Measurements from ENCODE around the gene STK39.

Gene STK39

GRCh38 chr2:168181825-168182224 lies 65.6 kb downstream of the STK39 start:
- no peak for DNase-seq

GRCh38 chr2:168180914-168181313 lies 66.5 kb downstream of the STK39 start:
- DNase-seq, result no peak

GRCh38 chr2:168180483-168180882 lies 66.9 kb downstream of the STK39 start:
- no peak for DNase-seq

DNA sequence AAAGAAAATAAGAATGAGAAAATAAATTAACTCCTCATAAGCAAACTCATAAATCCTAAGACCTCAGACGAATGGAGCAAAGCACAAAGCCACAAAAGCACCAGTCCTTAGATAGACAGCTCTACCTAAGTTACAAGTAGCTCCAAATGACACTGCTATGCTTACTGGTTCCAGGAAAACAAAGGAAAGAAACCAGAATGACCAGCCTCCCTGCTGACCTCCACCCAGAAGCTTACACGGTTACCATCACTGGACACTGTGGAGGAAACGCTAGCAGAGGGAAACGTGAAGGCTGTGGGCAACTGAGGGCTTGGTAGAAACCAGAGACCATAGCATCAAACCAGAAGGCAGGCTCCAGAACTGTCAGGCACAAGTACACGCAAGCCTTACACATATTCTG lies 67.8 kb downstream of the STK39 start:
- no peak for DNase-seq

- no peak for DNase-seq
Observed at GRCh38 chr2:168178520-168179324, 68.7 kb downstream of the STK39 start.

DNA sequence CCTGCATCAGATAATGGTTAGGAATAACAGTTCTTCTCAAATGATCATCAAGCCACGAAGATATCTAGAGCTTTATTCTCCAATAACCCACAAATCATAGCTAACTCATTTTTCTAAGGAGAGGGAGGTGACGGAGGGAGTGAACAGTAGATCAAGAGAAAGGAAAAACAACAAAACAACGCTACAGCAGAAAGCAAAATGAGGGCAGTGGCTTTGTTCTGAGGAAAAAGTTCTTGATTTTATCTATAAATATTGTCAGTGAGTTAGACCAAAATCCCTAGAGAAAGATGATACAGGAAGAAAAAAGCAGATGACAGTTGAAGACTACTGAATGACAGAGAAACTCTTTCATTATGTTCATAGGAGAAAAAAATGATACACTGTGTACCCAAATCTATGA lies 71.0 kb downstream of the STK39 start:
- no peak for DNase-seq

GRCh38 chr2:168175469-168175868 lies 71.9 kb downstream of the STK39 start:
- DNase-seq, result no peak

DNA sequence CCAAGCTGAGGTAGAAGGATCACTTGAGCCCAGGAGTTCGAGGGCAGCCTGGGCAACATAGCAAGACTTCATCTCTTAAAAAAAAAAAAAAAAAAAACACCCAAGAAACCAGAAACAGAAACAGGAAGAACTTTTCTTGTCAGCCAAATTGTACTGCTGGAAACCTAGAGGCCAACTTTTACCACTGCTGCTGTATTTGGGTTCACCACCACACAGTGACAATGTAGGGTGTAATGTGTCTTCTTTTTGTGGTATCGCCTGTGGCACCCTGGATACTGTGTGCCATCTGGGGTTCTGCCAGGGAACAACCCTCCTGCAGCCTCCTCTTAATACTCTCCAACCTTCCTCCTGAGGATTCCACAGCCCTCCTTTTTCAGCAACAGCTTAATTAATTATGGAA lies 72.6 kb downstream of the STK39 start:
- DNase-seq, result no peak

DNA sequence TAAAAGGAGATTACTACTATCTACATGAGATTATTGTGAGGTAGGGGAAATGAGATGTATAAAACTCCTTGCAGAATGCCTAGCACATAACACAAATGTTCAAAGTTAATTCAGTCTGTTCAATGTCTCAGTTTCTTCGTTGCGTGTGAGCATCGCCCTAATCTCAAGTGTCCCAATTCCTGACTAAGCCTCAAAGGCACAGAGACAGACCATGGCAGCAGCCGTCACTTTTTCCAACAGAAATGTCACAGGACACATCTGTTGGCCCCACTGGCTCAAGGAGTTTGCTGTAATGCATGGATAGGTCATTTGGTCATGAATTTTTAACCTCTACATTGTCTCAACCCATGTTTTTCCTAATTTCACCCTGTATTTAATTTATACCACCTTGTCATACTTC lies 75.3 kb downstream of the STK39 start:
- no peak for DNase-seq

DNA sequence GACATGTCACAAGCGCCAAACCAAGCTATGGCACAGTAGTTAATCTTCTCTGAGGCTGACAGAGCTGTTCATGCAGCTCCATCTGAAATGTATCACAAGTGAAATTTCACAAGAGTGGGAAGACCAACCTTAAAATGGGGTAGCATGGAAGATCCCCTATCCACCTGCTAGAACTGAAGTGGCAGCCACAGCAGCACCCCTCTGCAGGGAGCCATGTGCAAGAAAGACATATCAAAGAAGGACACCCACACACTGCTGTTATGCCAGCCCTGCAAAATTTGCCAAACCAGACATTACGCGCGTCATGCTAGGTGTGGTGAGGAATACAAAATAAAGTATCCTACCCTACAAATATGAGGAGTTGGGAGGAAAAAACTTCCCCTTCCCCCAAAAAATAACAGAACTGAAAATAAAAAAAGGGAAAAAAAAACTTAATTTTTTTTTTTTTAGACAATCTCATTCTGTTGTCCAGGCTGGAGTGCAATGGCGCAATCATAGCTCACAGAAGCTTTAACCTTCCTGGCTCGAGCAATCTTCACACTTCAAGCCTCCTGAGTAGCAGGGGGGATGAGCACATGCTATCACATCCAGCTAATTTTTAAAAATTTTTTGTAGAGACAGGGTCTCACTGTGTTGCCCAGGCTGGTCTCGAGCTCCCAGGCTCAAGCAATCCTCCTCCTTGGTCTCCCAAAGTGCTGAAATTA lies 76.2 kb downstream of the STK39 start:
- no peak for DNase-seq

DNA sequence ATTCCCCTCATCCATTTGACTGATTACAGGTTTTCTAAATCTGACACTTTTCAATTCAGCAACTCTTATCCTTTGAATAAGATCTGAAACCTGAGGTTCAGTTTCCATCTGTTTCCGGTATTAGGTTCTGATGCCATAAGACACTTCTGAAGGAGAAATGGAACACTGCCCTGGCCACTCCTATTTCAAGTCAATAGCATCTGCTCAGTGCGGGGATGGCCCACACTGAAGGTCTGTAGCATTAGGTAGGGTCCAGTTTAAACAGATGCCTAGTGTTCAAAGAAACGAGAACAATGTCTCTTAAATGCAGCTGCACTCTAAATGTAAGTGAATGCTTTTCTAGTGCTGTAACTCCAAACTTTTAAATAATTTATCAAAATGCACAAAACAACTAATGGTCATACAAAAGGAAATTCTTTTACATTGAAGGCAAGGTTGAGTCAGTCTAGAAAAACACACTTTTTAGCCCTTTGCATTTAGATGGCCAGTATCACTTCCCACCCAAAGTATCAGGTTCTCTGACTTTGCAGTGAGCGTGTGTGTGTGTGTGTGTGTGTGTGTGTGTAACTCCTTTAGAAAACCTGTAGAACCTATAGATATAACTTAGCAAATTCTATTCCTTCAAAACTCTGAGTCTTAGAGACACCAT lies 78.2 kb downstream of the STK39 start:
- DNase-seq, result no peak

DNA sequence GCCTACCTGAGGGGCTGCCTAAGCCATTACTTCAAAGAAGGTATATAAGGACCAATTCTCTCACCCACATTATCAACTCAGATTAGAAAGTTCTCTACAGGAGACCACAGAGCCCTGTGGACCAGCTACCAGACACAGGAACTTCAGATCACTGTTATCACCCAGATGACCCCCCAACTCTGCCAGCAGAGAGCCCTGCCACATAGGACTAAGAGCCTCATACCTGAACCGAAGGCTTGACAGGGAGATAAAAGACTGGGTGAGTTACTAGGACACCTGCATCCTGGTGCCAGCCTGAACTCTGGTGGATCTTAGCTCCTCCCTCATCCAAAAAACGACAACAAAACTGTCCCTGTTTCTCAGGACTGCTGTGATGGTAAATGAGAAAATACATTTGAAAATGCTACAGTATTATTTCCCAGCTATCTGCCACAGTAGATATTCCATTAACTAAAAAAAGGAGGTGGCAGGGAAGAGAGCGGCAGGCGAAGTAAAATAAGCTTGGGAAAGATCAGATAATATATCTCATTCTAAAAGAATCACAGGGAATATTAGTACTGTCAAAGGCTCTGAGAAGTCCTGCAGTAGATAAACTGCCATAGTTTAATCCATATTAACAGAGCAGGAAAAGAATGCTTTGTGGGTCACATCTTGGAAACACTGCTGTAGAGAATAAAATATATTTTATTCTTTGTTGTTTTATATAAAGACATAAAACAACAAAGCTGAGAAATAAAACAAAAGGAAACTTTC lies 79.7 kb downstream of the STK39 start:
- DNase-seq, result no peak

DNA sequence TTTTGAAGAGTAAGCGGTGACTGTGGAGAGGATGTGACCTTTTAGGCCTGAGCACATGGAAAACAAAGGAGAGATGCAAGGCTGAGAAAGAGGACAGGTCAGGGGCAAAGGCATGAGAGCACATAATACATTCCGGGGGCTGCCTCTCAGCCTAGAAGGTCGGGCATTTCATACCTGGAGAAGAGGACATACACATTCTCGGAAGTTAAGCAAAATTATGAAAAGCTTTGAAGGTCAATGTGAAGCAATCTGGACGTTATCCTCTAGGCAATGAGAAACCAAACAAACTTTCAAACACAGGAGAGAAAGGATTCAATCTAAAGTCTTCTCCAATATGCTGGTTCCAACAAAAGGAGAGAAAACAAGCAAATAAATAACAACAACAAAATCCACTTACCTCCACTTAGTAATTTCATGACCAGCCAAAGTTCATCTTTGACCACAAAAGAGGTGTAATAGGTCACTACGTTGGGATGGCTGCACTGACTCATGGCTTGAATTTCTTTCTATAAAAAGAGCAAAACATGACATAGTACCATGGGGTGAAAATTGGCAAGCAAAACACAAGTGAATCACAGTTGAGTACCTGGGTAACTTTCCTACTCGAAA lies 80.4 kb downstream of the STK39 start:
- no peak for DNase-seq

DNA sequence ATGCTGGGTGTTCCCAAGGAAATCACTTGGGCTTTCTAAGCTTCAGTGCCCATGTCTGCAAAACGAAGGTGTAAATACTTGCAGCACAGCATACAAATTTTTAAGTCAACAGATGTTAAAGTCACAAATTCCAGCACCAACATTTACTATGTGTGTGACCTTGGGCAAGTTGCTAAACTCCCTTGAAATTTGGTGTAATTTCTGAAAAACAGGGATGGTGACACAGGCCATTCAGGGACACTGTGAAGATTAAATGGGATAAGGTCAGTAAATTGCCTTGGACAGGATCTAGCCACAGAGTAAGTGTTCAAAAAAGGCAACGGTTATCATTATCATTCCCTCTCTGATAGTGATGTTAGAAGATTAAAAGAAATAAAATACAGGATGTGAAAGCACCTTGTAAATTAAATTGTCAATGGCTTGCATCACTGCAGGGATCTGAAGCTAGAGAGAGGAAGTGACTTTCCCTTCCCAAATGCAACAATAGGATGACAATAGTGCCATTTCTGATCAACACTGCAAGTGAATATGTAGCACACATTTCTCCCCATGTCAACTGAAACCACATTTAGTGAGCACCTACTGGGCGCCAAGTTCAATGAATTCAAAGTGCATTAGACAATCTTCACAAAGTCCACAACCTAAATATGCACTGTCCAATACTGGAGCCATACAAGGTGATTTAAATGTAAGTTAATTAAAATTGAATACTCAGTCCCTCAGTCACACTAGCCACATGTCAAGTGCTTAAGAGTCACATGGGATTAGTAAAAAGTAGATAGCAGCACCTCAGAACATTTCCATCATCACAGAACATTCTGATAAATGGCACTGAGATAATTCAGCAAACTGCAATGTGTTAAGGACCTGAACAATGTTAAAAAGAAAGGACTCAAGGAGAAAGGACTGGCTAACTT lies 81.2 kb downstream of the STK39 start:
- DNase-seq, result no peak

GRCh38 chr2:168165397-168165796 lies 82.0 kb downstream of the STK39 start:
- DNase-seq, result no peak

- no peak for DNase-seq
Observed at GRCh38 chr2:168160897-168161296, 86.5 kb downstream of the STK39 start.

- no peak for DNase-seq
Observed at GRCh38 chr2:168159754-168160585, 87.4 kb downstream of the STK39 start.

DNA sequence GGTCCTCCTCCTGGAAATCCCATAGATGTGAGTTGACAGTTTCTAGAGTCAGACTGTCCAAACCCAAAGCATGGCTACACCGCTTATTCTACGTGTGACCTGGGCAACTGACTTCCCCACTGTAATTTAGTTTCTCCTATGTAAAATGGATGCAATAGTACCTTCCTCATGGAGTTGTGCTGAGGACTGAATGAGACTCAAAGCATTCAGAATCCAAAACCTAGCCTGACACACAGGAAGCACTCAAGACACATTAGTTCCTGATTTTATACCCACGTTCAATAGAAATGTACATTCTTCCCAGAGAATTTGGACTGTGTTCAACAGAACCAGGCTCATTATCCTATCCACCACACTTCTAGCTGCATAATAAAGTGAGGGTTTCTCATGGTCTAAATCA lies 88.8 kb downstream of the STK39 start:
- DNase-seq, result no peak

GRCh38 chr2:168157926-168158325 lies 89.5 kb downstream of the STK39 start:
- DNase-seq, result no peak

- DNase-seq, result no peak
Observed at GRCh38 chr2:168157070-168157469, 90.3 kb downstream of the STK39 start.

- DNase-seq, result no peak
Observed at GRCh38 chr2:168156661-168157060, 90.7 kb downstream of the STK39 start.
